Spleen (tissue), 11 donors: Measurements from ENCODE around the gene THBS1. TPM values are rescaled to one million over a fixed set of nuclear protein-coding genes. Genes with fewer than 3 reads are reported as not detected.

Experiments used
- DNase-seq: peaks from one replicate; pipeline ENCODE4 v3.0.0-alpha.2; 2020
- H3K27ac ChIP-seq, 8 donors: fragments of 200-600 bp; sonication (generic) in 7 of 8; 1 replicate in 4 of 8; 2 replicates in 4 of 8; pipeline versions ENCODE4 v1.5.0 to v1.8.0; 2016 to 2021; ENCODE audit warnings: inconsistent platforms in 4 of 8, mild to moderate bottlenecking in 4 of 8, moderate library complexity in 1 of 8
- H3K27me3 ChIP-seq, 7 donors: fragments of 200-600 bp; sonication (generic) in 6 of 7; replicated peaks in 1 of 7; 1 replicate in 4 of 7; 2 replicates in 3 of 7; pipeline versions ENCODE4 v1.5.0 to v1.8.0; 2016 to 2021; ENCODE audit warnings: inconsistent platforms in 3 of 7, mild to moderate bottlenecking in 1 of 7
- H3K36me3 ChIP-seq, 6 donors: fragments of 200-600 bp; sonication (generic) in 5 of 6; 1 replicate in 4 of 6; 2 replicates in 2 of 6; pipeline versions ENCODE4 v1.5.0 to v1.8.0; 2016 to 2021; ENCODE audit warnings: inconsistent platforms in 2 of 6
- H3K4me1 ChIP-seq, 6 donors: fragments of 200-600 bp; sonication (generic) in 5 of 6; 1 replicate in 3 of 6; 2 replicates in 3 of 6; pipeline versions ENCODE4 v1.5.0 to v1.8.0; 2016 to 2021; ENCODE audit warnings: inconsistent platforms in 3 of 6
- H3K4me3 ChIP-seq, 8 donors: fragments of 200-600 bp; sonication (generic) in 7 of 8; 1 replicate in 4 of 8; 2 replicates in 4 of 8; pipeline versions ENCODE4 v1.5.0 to v1.8.0; 2016 to 2021; ENCODE audit warnings: inconsistent platforms in 4 of 8, mild to moderate bottlenecking in 4 of 8, moderate library complexity in 2 of 8
- H3K9me3 ChIP-seq, 8 donors: fragments of 200-600 bp; sonication (generic) in 7 of 8; 1 replicate in 4 of 8; 2 replicates in 4 of 8; pipeline versions ENCODE4 v1.5.0 to v1.8.0; 2016 to 2021; ENCODE audit warnings: inconsistent platforms in 4 of 8
- POLR2A ChIP-seq, 3 donors: fragments of 450-650 bp; IDR thresholded peaks; one replicate each; pipeline ENCODE4 v1.5.1; 2017; ENCODE audit warnings: antibody characterized with exemption in 3 of 3, mild to moderate bottlenecking in 1 of 3
- POLR2AphosphoS5 ChIP-seq, 3 donors: sonication (generic); formaldehyde crosslinking; IDR thresholded peaks; one replicate each; pipeline ENCODE4 v1.5.1; 2017; ENCODE audit warnings: antibody characterized with exemption in 3 of 3
- WGBS, 5 donors: extraction: QIAGEN DNeasy Blood & Tissue Kit in 3 of 5; methylation state at CpG; one replicate each; pipeline versions ENCODE4 v1.1.5 to v1.1.7; 2013 to 2018; 5-methylcytosine and 5-hydroxymethylcytosine counted together
- intact Hi-C: fragments of 100-400 bp; cut with DNase I; formaldehyde crosslinking; loops from one replicate; pipeline ENCODE4 v1.15.0; 2023; ENCODE audit warnings: low total_unique reads
- polyA plus RNA-seq, 3 donors: library from polyadenylated mRNA; stranded (reverse); fragments of 200-250 nt; gene quantifications; one replicate each; pipeline ENCODE4 v1.2.1, GENCODE V29; 2013
- total RNA-seq, 7 donors: library from RNA; depleted of rRNA in 3 of 7; stranded (reverse); fragments of >200 nt in 3 of 7; fragmentation: NEBNext Ultra II Directional in 4 of 7; extraction: Animal tissue kit (Norgen Biotek cat#: 25700) in 4 of 7; gene quantifications; one replicate each; pipeline versions ENCODE4 v1.1.0 to v1.2.1, GENCODE V29; 2016 to 2021
- TF ChIP-seq, protein P1 (sequence below), 11 experiments: fragments of 200-600 bp in 7 of 11; fragments of 450-650 bp in 4 of 11; sonication (generic) in 4 of 11; IDR thresholded peaks in 8 of 11; conservative IDR thresholded peaks in 3 of 11; 1 replicate in 7 of 11; 2 replicates in 4 of 11; pipeline versions ENCODE4 v1.4.0 to v1.8.0; 2016 to 2021; ENCODE audit warnings: antibody characterized with exemption in 11 of 11, inconsistent platforms in 4 of 11, mild to moderate bottlenecking in 1 of 11
- donor health status: healthy with polysubstance abuse.
- donor health status: DM: no; HTN: no; CAD: no; lungs with moderate emphysema.
- donor health status: DM: no; HTN: no; CAD: no.
- donor health status: Bipolar disorder and iron deficiency.
- donor health status: healthy.
- donor health status: DM: no; HTN: no; CAD: no.
- donor health status: DM: yes; HTN: yes; CAD: no.

The THBS1 gene
- total and polyA plus RNA-seq, 10 donors: 8.4 to 1,022 (median 271) TPM

DNA sequence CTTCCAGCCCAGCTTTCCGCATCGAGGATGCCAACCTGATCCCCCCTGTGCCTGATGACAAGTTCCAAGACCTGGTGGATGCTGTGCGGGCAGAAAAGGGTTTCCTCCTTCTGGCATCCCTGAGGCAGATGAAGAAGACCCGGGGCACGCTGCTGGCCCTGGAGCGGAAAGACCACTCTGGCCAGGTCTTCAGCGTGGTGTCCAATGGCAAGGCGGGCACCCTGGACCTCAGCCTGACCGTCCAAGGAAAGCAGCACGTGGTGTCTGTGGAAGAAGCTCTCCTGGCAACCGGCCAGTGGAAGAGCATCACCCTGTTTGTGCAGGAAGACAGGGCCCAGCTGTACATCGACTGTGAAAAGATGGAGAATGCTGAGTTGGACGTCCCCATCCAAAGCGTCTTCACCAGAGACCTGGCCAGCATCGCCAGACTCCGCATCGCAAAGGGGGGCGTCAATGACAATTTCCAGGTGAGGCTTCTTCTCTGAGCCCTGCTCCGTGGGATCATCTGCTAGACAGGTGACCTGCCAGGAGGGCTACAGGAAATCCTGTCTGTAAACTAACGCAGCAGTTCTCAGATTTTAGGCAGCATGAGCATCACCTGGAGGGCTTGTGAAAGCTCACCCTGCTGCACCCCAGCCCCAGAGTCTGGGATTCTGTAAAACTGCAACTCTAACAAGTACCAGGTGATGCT, 1.6 kb downstream of the THBS1 start:
- Histone ChIP-seq H3K4me3 (peak overlapping the region; percentile 39 to 70 (median 46)), H3K36me3 (peaks cover 0 to 54% (median 10%) of the 10 kb centered on the region in 6 donors), H3K27ac (peak overlapping the region; percentile 29 to 90 (median 83)), H3K27me3 (peaks cover 0 to 59% (median 15%) of the 10 kb centered on the region in 7 donors), H3K9me3 (no peaks in the 10 kb centered on the region), H3K4me1 (peaks cover 0 to 83% (median 28%) of the 10 kb centered on the region in 6 donors)
- TF ChIP-seq POLR2A (IDR thresholded peaks at IDR 0.05) (peak in 1 of 3 donors; percentile 28), POLR2AphosphoS5 (IDR thresholded peaks at IDR 0.05) (peak; percentile 66 to 88 (median 69))
- TF ChIP-seq, protein P1, sequence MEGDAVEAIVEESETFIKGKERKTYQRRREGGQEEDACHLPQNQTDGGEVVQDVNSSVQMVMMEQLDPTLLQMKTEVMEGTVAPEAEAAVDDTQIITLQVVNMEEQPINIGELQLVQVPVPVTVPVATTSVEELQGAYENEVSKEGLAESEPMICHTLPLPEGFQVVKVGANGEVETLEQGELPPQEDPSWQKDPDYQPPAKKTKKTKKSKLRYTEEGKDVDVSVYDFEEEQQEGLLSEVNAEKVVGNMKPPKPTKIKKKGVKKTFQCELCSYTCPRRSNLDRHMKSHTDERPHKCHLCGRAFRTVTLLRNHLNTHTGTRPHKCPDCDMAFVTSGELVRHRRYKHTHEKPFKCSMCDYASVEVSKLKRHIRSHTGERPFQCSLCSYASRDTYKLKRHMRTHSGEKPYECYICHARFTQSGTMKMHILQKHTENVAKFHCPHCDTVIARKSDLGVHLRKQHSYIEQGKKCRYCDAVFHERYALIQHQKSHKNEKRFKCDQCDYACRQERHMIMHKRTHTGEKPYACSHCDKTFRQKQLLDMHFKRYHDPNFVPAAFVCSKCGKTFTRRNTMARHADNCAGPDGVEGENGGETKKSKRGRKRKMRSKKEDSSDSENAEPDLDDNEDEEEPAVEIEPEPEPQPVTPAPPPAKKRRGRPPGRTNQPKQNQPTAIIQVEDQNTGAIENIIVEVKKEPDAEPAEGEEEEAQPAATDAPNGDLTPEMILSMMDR (IDR thresholded peaks at IDR 0.05 in 8 of 11, conservative IDR thresholded peaks at IDR 0.05 in 3 of 11): no peak
- no peak for DNase-seq
- intact Hi-C loops: loop anchor here (10.0 kb wide), 2 partner anchors 172 to 458 kb away; no protein-coding TSS in a partner anchor
- 72 to 83% (median 75%) methylated on average over 17 to 20 of the region's 20 CpGs for WGBS, 5 donors

DNA sequence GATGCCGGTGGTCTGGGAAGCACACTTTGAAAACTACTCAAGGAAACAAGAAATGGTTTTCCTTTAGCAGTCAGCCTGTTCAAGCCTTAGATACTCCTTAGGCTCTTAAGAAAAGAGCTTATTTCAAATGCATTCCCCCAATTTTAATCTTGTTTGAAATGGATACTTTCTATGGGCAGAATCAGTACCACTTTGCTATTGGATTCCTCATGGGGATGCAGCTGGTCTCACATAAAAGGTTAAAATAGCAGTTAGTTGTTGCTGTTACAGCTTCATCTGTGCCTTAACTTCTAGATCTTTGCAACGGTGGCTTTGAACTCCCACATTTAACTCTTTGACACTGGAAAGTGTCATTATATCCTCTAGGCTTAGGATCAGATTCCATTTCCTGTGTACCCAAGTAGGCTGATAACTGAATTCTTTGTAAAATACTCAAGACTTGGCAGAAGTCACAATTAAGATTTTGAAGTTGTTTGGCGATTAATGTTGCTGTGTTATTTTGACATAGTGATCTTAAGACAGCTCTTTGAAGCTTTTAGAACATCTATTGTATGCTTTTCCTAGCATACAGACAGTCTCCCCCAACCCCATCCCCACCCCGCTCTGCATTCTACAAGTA, 2.2 kb downstream of the THBS1 start:
- H3K4me3 ChIP-seq: peak overlapping the region; percentile 39 to 70 (median 46)
- H3K27me3 ChIP-seq: peaks cover 0 to 53% (median 15%) of the 10 kb centered on the region in 7 donors
- 65 to 81% (median 73%) methylated on average over 4 of the region's 4 CpGs for WGBS, 5 donors
- no peak for TF ChIP-seq POLR2A (IDR thresholded peaks at IDR 0.05)
- TF ChIP-seq, protein P1 (IDR thresholded peaks at IDR 0.05 in 8 of 11, conservative IDR thresholded peaks at IDR 0.05 in 3 of 11): peak in 3 of 11 experiments; percentile 12 to 39 (median 15)
- intact Hi-C loops: loop anchor here (10.0 kb wide), 2 partner anchors 172 to 458 kb away; no protein-coding TSS in a partner anchor
- peaks cover 0 to 85% (median 28%) of the 10 kb centered on the region in 6 donors for H3K4me1 ChIP-seq
- no peak for DNase-seq
- H3K27ac ChIP-seq: peak overlapping the region; percentile 8 to 90 (median 83)
- no peaks in the 10 kb centered on the region for H3K9me3 ChIP-seq
- H3K36me3 ChIP-seq: peaks cover 0 to 61% (median 12%) of the 10 kb centered on the region in 6 donors

DNA sequence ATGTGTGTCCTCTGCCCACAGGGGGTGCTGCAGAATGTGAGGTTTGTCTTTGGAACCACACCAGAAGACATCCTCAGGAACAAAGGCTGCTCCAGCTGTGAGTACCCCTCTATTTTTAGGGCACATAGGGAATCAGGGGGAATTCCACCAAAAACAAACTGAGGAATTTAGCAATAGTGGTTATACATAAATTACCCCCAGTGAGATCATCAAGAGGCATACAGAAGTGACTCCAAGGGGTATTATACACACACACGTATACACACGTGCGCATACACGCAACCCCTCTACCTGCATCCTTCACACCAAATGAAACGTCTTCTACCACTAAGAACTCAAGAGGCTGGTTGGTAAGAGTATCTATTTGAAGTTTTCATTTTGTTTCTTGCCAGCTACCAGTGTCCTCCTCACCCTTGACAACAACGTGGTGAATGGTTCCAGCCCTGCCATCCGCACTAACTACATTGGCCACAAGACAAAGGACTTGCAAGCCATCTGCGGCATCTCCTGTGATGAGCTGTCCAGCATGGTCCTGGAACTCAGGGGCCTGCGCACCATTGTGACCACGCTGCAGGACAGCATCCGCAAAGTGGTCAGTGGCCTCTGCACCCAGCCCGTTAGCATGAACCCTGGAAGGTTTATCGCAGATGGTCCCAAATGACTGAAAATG, 2.9 kb downstream of the THBS1 start:
- intact Hi-C loops: loop anchor here (10.0 kb wide), 2 partner anchors 171 to 459 kb away; no protein-coding TSS in a partner anchor
- Histone ChIP-seq H3K27me3 (peaks cover 0 to 46% (median 15%) of the 10 kb centered on the region in 7 donors), H3K36me3 (peaks cover 0 to 67% (median 13%) of the 10 kb centered on the region in 6 donors), H3K9me3 (no peaks in the 10 kb centered on the region), H3K4me3 (peak overlapping the region; percentile 39 to 70 (median 46)), H3K4me1 (peaks cover 0 to 83% (median 28%) of the 10 kb centered on the region in 6 donors), H3K27ac (peak overlapping the region in 6 of 8 donors; percentile 22 to 90 (median 84))
- DNase-seq: no peak
- TF ChIP-seq POLR2AphosphoS5 (IDR thresholded peaks at IDR 0.05) (peak; percentile 57 to 94 (median 67)), POLR2A (IDR thresholded peaks at IDR 0.05) (no peak)
- TF ChIP-seq, protein P1 (IDR thresholded peaks at IDR 0.05 in 8 of 11, conservative IDR thresholded peaks at IDR 0.05 in 3 of 11): no peak
- 71 to 89% (median 85%) methylated on average over 13 of the region's 13 CpGs for WGBS, 5 donors
